C4-2B (cell line): ENCODE measurements around the gene KIF15.

ENCODE experiments used
- H3K27ac ChIP-seq: fragments of 450-650 bp; 2 replicates; pipeline ENCODE4 v1.5.1; 2017
- CTCF ChIP-seq: fragments of 450-650 bp; conservative IDR thresholded peaks from 2 replicates; pipeline ENCODE4 v1.5.1; 2017; ENCODE audit warnings: mild to moderate bottlenecking
- ZFX ChIP-seq: fragments of 450-650 bp; IDR thresholded peaks from 2 replicates; pipeline ENCODE4 v1.6.1; 2017

The KIF15 gene

DNA sequence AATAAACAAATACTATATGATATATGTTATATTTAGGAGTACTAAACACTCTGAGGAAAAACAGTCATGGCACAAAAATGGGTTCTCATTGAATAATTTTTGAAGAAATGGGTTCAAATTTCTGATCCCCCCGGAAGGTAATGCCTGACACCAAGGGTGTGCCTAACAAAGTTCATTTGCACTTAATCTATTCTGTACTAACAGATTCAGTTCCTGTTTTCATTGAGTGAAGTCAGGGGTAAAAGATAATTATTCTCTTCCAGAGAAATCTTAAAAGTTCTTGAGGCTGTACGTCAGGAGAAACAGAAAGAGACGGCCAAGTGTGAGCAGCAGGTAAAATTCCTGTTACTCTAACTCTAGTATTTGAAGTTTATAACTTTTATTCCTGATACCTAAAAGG lies 65.6 kb downstream of the KIF15 start:
- TF ChIP-seq CTCF (no peak), ZFX (no peak)
- H3K27ac ChIP-seq = no peak overlapping the region

- TF ChIP-seq ZFX (no peak), CTCF (no peak)
Observed at GRCh38 chr3:44831232-44831631, 69.6 kb downstream of the KIF15 start.

GRCh38 chr3:44832032-44832431 lies 70.4 kb downstream of the KIF15 start:
- TF ChIP-seq CTCF = no peak
- TF ChIP-seq ZFX = no peak
- no peak overlapping the region for H3K27ac ChIP-seq

More at GRCh38 chr3:44831232-44831631, 69.6 kb downstream of the KIF15 start:
- no peak overlapping the region for H3K27ac ChIP-seq

DNA sequence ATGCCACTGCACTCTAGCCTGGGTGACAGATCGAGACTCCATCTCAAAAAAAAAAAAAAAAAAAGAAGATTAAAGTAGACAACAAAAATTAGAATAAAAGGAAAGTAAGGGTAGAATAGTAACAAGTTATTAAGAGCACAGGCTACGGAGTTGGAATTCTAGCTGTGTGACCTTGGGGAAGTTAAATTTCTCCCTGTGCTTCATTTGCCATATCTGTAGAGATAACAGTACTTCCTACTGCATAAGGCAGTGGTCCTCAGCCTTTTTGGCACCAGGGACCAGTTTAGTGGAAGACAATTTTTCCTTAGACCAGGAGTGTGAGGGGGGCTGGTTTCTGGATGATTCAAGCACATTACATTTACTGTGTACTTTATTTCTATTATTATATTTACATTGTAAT lies 71.4 kb downstream of the KIF15 start:
- TF ChIP-seq ZFX (no peak), CTCF (no peak)
- H3K27ac ChIP-seq = no peak overlapping the region

DNA sequence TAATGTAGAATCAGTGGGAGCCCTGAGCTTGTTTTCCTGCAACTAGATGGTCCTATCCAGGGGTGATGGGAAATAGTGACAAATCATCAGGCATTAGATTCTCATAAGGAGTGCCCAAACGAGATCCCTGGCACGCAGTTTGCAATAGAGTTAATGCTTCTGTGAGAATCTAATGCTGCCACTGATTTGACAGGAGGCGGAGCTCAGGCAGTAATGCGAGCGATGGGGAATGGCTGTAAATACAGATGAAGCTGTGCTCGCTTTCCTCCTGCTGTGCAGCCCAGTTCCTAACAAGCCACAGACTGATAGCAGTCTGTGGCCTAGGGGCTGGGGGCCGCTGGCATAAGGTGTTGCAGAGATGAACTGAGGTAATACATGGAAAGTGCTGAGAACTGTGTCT lies 71.8 kb downstream of the KIF15 start:
- H3K27ac ChIP-seq = no peak overlapping the region
- TF ChIP-seq ZFX = no peak
- TF ChIP-seq CTCF = no peak

DNA sequence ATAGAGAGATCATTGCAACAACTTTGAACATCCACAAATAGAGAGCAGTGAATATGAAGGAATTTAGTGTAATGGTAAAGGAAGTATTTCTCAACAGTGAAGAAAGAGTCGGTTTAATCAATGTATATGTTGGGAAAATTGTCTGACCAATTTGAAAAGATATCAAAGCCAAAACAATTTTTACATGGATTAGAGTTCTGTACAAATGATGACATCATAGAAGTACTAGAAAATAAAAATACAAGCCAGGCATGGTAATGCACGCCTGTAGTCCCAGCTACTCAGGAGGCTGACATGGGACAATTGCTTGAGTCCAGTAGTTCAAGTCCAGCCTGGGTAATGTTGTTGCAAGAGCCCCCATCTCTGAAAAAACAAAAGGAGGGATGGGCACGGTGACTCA lies 74.1 kb downstream of the KIF15 start:
- no peak for TF ChIP-seq ZFX
- TF ChIP-seq CTCF = no peak
- H3K27ac ChIP-seq = no peak overlapping the region

GRCh38 chr3:44842376-44842775 lies 80.8 kb downstream of the KIF15 start:
- TF ChIP-seq ZFX (no peak), CTCF (no peak)
- no peak overlapping the region for H3K27ac ChIP-seq
